IPS-NIHi11 (cell line): ENCODE measurements around the gene GIT2.
"Not testable (repeated sequence)": the region's sequence is repeated elsewhere in the genome, so short reads cannot be mapped to it uniquely, and the experiment has no call there.

Experiments
- DNase-seq: peaks from one replicate; pipeline ENCODE4 v3.0.0; 2012; ENCODE audit warnings: mixed read lengths, low spot score

GIT2 gene

GRCh38 chr12:109919456-109919855, 76.7 kb downstream of the GIT2 start:
- DNase-seq, result no peak

GRCh38 chr12:109916045-109916444, 80.1 kb downstream of the GIT2 start:
- DNase-seq, result no peak

GRCh38 chr12:109915171-109916040, 80.8 kb downstream of the GIT2 start:
- no peak for DNase-seq

DNA sequence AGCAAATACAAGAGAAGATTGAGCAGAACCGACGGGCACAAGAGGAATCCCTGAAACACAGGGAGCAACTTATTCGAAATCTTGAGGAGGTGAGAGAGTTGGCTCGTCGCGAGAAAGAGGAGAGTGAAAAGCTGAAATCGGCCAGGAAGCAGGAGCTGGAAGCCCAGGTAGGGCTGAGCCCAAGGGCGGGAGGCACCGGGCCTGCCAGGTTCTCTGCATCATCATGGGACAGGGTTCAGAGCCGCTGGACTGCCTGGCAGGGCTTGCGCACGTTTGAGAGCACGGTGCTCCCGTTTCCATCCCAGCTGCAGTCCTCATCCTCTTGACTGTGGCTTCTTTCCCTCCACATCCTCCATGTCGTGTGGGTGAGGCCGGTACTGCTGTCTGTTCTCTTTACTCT, 81.7 kb downstream of the GIT2 start:
- DNase-seq, result no peak

DNA sequence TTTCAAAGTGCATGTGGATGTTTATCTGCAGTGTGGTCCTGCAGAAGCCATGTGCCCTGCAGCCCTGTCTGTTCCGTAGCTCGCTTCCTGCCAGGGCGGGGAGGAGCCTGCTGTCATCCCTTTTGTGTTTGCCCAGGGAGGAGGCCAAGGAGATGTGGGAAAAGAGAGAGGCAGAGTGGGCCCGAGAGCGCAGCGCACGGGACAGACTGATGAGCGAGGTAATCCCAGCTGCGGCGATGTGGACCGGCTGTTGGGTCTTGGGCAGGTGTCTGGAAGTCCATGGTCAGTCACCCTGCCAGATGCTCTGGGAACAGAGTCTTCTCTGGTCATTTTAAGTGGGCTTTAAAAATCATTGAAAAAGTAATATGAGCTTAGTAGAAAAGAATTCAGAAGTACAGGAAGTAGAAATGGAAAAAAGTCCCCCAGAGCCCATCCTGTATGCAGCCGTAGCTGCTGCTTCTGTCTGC, 83.3 kb downstream of the GIT2 start:
- DNase-seq, result no peak

DNA sequence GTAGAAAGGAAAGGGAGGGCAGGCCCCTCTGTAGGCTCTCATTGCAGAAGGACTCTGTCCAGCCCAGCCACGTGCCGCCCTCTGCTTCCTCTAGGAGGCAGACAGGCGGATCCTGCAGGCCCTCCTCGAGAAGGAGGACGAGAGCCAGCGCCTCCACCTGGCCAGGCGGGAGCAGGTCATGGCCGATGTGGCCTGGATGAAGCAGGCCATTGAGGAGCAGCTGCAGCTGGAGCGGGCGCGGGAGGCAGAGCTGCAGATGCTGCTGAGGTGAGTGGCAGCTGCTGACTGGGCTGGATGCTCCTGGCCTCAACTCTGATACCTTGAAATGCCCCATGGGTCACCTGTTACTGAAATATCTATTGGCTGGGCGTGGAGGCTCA, 85.2 kb downstream of the GIT2 start:
- peak; percentile 97 for DNase-seq

DNA sequence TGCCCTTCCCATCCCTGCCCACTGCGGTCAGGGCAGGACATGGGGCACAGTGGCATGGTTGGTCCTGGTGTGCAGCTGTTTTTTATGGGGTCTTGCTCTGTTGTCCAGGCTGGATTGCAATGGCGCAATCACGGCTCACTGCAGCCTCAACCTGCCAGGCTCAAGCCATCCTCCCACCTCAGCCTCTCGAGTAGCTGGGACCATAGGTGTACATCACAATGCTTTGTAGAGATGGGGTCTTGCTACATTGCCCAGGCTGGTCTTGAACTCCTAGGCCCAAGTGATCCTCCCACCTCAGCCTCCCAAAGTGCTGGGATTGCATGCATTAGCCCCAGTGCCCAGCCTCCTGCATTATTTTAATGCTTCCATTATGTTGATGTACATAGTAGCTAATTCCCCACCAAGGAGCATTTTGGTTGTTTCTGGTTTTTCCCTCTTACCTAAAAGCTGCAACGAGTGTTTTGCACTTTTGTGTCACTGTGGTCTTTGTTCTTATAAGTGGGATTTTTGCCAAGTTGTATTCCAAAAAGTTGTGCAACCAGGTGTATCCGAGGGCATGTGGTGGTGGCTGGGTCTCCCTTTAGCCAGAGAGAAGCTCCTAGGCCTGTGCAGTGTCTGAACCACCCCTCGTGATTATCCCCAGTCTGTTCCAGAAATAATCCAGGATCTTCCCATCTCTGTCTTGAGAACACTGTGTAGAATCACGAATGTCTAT, 85.8 kb downstream of the GIT2 start:
- DNase-seq, result no peak

DNA sequence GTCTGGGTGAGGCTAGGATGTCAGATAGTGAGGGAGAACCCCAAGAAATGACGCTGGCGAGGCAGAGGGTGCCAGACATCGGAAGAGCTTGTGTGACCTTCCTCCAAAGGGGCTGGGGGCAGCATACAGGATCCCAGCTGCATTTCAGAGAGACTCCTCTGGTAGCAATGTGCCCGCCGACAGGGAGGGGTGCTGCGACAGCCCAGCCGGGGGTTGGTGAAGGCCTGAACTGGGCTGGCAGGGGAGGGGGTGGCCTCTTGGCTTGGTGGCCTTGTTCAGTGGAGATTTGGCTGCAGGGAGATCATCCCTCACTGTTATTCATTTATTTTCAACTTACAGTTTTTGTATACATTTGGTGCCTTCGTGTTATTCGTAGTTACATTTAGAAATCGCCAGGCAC, 90.9 kb downstream of the GIT2 start:
- no peak for DNase-seq

DNA sequence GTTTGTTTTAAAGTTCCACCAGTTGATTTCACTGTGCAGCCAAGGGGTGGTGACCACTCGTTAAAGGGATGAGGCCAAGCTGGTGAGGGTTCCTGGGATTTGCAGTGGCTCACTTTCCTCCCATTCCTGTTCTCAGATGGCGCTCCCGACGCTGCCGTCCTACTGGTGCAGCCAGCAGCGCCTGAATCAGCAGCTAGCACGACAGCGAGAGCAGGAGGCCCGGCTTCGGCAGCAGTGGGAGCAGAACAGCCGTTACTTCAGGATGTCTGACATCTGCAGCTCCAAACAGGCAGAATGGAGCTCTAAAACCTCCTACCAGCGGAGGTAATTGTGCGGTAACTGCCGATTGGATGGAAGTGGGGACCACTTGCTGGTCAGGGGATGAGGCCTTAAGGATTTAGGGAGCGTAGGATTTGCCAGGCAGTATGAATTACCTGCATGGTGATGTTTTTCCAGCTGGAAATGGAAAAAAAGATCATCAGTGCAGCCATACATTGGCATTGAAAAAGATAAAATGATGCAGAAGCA, 93.2 kb downstream of the GIT2 start:
- DNase-seq, result no peak

- peak; percentile 59 for DNase-seq
Observed at GRCh38 chr12:109900752-109901580, 95.2 kb downstream of the GIT2 start.

- peak; percentile 84 for DNase-seq
Observed at GRCh38 chr12:109899783-109900751, 96.1 kb downstream of the GIT2 start, which contains the start of gene TCHP. Gene TCHP, plus strand, starts transcription at chr12:109900274. Its CDS starts 2,753 bp downstream, at chr12:109903027.

GRCh38 chr12:109899345-109899744, 96.8 kb downstream of the GIT2 start:
- not testable (repeated sequence) for DNase-seq

DNA sequence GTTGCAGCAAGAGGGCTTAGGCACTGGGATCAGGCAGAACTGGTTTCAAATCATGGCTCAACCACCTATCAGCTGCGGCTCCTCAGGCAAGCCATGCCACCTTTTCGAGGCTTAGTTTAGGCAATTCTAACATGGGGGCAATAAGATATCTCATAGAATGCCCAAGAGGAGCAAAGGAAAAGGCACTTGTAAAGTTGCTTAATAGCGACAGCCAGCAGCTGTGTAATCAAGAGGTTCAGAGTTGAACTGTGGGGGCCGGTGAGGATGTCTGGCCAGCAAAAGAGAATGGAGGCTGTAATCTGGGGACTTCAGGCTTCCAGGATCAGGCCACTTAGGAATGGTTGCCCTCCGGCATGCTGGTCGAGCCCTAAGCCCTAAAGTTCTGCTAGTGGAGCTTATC, 99.1 kb downstream of the GIT2 start:
- DNase-seq, result no peak

- no peak for DNase-seq
Observed at GRCh38 chr12:109896188-109896587, 100.0 kb downstream of the GIT2 start.

- no peak for DNase-seq
Observed at GRCh38 chr12:109894939-109895338, 101.2 kb downstream of the GIT2 start.

DNA sequence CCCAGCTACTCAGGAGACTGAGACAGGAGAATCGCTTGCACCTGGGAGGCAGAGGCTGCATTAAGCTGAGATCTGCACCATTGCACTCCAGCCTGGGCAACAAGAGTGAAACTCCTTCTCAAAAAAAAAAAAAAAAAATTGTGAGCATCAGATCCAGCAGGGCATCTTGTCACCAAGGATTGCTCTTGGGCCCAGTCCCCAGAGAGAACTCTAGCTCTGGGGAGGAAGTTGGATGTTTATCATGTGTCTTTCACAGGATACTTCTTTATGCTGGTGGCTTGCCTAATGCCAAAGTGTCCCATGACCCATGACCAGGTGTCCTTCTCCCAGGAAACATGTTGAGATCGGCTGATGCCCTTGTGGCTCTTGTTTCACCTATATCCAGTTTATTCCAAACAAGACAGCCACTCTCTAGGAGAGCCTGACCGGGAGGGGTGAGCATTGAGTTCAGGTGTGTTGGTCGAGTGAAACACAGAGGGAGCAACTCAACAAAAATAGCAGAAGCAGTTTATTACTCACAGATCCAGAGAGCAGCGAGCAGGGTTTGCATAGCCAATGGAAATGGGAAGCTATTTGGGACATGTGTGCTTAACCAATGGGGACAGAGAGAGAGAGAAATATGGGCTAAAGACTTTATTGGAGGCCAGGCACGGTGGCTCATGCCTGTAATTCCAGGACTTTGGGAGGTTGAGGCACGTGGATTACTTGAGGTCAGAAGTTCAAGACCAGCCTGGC, 102.7 kb downstream of the GIT2 start:
- DNase-seq, result no peak

DNA sequence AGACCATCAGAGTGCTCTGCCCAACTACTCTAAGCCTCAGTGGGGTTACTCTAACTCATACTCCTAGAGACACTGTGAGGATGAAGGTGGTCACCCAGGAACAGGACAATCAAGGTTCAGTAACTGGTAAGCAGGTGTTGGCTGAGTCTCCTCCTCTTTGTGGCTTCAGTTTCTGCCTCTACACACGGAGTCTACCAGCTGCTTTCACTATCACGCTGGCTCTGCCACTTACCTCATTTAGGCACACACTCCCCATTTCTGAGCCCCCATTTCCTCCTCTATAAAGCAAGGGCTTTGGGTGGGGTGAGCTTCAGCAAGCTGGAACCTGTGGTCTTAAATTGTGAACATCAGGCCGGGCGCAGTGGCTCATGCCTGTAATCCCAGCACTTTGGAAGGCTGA, 103.4 kb downstream of the GIT2 start:
- DNase-seq, result no peak

DNA sequence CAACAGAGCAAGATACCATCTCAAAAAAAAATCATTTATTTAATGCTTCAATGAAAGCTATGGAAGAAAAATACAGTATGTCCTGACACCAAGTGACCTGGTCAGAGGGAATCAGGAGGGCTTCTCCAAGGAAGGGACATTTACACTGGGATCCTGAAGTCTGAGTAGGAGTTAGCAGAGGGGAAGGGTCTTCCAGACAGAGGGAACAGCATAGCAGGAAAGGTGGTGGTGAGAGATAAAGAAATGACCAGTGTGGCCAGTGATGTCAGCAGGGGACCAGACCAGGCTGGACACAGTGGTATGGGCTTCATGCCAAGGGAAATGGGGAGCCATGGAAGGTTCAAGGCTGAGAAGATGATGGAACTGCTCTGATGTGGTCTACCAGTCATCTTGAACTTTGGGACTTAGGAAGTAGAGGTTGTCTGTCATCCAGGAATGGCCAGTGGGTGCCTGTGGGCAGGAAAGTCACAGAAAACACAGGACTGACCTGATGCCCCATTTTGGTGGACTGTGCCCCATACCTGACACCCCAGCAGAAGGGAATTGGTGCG, 103.9 kb downstream of the GIT2 start:
- no peak for DNase-seq

GRCh38 chr12:109891731-109892130, 104.4 kb downstream of the GIT2 start:
- not testable (repeated sequence) for DNase-seq
